LNCAP (cell line): ENCODE results near the gene ST3GAL5.

Experiments
- TF ChIP-seq, protein P1 (sequence below): fragments of 450-650 bp; IDR thresholded peaks from 2 replicates; pipeline ENCODE4 v1.5.1; 2017; ENCODE audit warnings: mild to moderate bottlenecking

ST3GAL5 gene

GRCh38 chr2:85826990-85827878 lies 61.6 kb downstream of the ST3GAL5 start:
- TF ChIP-seq, protein P1, sequence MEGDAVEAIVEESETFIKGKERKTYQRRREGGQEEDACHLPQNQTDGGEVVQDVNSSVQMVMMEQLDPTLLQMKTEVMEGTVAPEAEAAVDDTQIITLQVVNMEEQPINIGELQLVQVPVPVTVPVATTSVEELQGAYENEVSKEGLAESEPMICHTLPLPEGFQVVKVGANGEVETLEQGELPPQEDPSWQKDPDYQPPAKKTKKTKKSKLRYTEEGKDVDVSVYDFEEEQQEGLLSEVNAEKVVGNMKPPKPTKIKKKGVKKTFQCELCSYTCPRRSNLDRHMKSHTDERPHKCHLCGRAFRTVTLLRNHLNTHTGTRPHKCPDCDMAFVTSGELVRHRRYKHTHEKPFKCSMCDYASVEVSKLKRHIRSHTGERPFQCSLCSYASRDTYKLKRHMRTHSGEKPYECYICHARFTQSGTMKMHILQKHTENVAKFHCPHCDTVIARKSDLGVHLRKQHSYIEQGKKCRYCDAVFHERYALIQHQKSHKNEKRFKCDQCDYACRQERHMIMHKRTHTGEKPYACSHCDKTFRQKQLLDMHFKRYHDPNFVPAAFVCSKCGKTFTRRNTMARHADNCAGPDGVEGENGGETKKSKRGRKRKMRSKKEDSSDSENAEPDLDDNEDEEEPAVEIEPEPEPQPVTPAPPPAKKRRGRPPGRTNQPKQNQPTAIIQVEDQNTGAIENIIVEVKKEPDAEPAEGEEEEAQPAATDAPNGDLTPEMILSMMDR = peak; percentile 82

GRCh38 chr2:85823951-85824350 lies 64.8 kb downstream of the ST3GAL5 start:
- TF ChIP-seq, protein P1 = no peak

- TF ChIP-seq, protein P1 = no peak
Observed at GRCh38 chr2:85822766-85823165, 66.0 kb downstream of the ST3GAL5 start.

GRCh38 chr2:85819811-85820510 lies 68.8 kb downstream of the ST3GAL5 start:
- TF ChIP-seq, protein P1 = no peak

GRCh38 chr2:85814802-85815550 lies 73.8 kb downstream of the ST3GAL5 start:
- TF ChIP-seq, protein P1 = no peak

GRCh38 chr2:85813982-85814801 lies 74.6 kb downstream of the ST3GAL5 start:
- TF ChIP-seq, protein P1 = peak; percentile 81
